Sigmoid colon (tissue), 4 donors: ENCODE results near the gene TPST1.

Experiments
- CTCF ChIP-seq, 4 experiments: fragments of 450-650 bp in 3 of 4; fragments of 200-600 bp in 1 of 4; IDR thresholded peaks; one replicate each; pipeline ENCODE4 v1.5.1; 2016 to 2019; ENCODE audit warnings: antibody characterized with exemption in 4 of 4, mild to moderate bottlenecking in 3 of 4, moderate library complexity in 2 of 4
- POLR2A ChIP-seq, 2 donors: fragments of 450-650 bp; IDR thresholded peaks; one replicate each; pipeline ENCODE4 v1.6.1; 2016; ENCODE audit warnings: antibody characterized with exemption in 2 of 2, mild to moderate bottlenecking in 2 of 2, moderate library complexity in 2 of 2
- POLR2AphosphoS5 ChIP-seq, 4 donors: sonication (generic); formaldehyde crosslinking; IDR thresholded peaks; one replicate each; pipeline ENCODE4 v1.6.1; 2017; ENCODE audit warnings: antibody characterized with exemption in 4 of 4

GRCh38 chr7:66239467-66239856 is 34.3 kb downstream of the TPST1 start:
- no peak for TF ChIP-seq CTCF (IDR thresholded peaks at IDR 0.05)
- TF ChIP-seq POLR2A (IDR thresholded peaks at IDR 0.05), result no peak
- no peak for TF ChIP-seq POLR2AphosphoS5 (IDR thresholded peaks at IDR 0.05)
